Measurements from ENCODE around the gene HDAC8. TPM values are rescaled to one million over a fixed set of nuclear protein-coding genes. Genes with fewer than 3 reads are reported as not detected.

HDAC8 gene
- total RNA-seq, 4 donors from 2014 or later, result 13.8 to 19.3 (median 18.2) TPM

DNA sequence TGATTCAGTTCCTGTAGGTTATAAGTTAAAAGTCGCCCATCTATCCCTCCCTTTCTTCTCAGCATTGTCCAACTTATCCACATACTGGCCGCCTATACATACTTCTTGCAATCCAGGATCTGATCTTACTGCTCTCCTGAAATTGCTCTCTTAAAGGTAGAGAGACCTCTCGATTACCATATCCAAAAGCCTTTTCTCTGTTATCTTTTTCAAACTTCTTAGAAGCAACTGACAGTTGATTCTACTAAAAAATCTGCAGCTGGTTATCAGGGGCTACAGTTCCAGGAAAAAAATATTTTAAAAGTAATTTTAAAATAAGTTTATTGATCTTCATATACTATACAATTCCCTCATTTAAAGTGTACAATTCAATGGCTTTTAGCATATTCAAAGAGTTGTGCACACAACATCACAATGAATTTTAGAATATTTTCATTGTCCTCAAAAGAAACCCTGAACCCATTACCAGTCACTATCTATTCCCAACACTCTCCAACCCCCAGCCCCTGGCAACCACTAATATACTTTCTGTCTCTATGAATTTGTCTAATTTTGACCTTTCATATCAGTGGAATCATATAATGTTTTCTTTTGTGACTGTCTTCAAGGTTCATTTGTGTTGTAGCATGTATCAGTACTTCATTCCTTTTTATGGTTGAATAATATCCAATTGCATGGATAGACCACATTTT, 102.0 kb downstream of the HDAC8 start:
- intact Hi-C loops (cut with DNase I; ENCODE audit: low total_unique reads), result no loop called here
- H3K4me3 ChIP-seq (ENCODE audit: low read depth, poor library complexity, severe bottlenecking), result no peak overlapping the region
- no peak for TF ChIP-seq POLR2A (IDR thresholded peaks at IDR 0.05)
- TF ChIP-seq, protein P1, sequence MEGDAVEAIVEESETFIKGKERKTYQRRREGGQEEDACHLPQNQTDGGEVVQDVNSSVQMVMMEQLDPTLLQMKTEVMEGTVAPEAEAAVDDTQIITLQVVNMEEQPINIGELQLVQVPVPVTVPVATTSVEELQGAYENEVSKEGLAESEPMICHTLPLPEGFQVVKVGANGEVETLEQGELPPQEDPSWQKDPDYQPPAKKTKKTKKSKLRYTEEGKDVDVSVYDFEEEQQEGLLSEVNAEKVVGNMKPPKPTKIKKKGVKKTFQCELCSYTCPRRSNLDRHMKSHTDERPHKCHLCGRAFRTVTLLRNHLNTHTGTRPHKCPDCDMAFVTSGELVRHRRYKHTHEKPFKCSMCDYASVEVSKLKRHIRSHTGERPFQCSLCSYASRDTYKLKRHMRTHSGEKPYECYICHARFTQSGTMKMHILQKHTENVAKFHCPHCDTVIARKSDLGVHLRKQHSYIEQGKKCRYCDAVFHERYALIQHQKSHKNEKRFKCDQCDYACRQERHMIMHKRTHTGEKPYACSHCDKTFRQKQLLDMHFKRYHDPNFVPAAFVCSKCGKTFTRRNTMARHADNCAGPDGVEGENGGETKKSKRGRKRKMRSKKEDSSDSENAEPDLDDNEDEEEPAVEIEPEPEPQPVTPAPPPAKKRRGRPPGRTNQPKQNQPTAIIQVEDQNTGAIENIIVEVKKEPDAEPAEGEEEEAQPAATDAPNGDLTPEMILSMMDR (IDR thresholded peaks at IDR 0.05), result no peak
- DNase-seq (ENCODE audit: low spot score in 2 of 2), result no peak
- 67 to 94% methylated on average over 3 of the region's 3 CpGs for WGBS, 2 donors

GRCh38 chrX:72470117-72470516, 102.5 kb downstream of the HDAC8 start:
- no peak for DNase-seq (ENCODE audit: low spot score in 2 of 2)
- TF ChIP-seq, protein P1 (IDR thresholded peaks at IDR 0.05), result no peak
- no peak for TF ChIP-seq POLR2A (IDR thresholded peaks at IDR 0.05)
- WGBS, 2 donors, result 86 to 100% methylated on average over 1 of the region's 1 CpG
- no peak overlapping the region for H3K4me3 ChIP-seq (ENCODE audit: low read depth, poor library complexity, severe bottlenecking)
- intact Hi-C loops (cut with DNase I; ENCODE audit: low total_unique reads), result no loop called here

DNA sequence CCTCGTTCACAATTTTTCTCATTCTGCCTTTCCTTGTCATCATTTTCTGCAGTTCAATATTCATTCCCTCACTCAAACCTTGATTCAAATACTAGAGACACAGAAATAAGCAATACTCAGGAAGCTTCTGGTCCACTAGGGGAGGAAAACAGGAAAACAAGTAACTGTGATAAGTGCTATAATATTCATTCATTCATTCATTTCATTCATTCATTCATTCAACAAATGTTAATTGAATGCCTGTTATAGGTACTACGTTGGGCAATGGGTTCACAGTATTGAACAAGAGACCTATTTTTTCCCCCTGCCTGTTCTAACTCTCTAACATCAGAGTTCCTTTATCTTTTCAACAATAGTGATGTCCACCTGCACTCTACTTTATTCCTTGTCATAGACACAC, 104.0 kb downstream of the HDAC8 start:
- no peak overlapping the region for H3K4me3 ChIP-seq (ENCODE audit: low read depth, poor library complexity, severe bottlenecking)
- 56 to 91% methylated on average over 2 of the region's 2 CpGs for WGBS, 2 donors
- no peak for DNase-seq (ENCODE audit: low spot score in 2 of 2)
- intact Hi-C loops (cut with DNase I; ENCODE audit: low total_unique reads), result no loop called here
- no peak for TF ChIP-seq POLR2A (IDR thresholded peaks at IDR 0.05)
- TF ChIP-seq, protein P1 (IDR thresholded peaks at IDR 0.05), result no peak

- no peak for DNase-seq (ENCODE audit: low spot score in 2 of 2)
- H3K4me3 ChIP-seq (ENCODE audit: low read depth, poor library complexity, severe bottlenecking), result no peak overlapping the region
- TF ChIP-seq, protein P1 (IDR thresholded peaks at IDR 0.05), result no peak
- TF ChIP-seq POLR2A (IDR thresholded peaks at IDR 0.05), result no peak
- intact Hi-C loops (cut with DNase I; ENCODE audit: low total_unique reads), result no loop called here
- 84 to 91% methylated on average over 4 of the region's 4 CpGs for WGBS, 2 donors
These were observed 105.5 kb downstream of the HDAC8 start for GRCh38 chrX:72467135-72467534.

- intact Hi-C loops (cut with DNase I; ENCODE audit: low total_unique reads), result no loop called here
- TF ChIP-seq POLR2A (IDR thresholded peaks at IDR 0.05), result no peak
- TF ChIP-seq, protein P1 (IDR thresholded peaks at IDR 0.05), result no peak
- DNase-seq (ENCODE audit: low spot score in 2 of 2), result no peak
- 72 to 76% methylated on average over 3 of the region's 3 CpGs for WGBS, 2 donors
- no peak overlapping the region for H3K4me3 ChIP-seq (ENCODE audit: low read depth, poor library complexity, severe bottlenecking)
These were observed 106.2 kb downstream of the HDAC8 start for GRCh38 chrX:72466493-72466892.

GRCh38 chrX:72465889-72466288, 106.8 kb downstream of the HDAC8 start:
- H3K4me3 ChIP-seq (ENCODE audit: low read depth, poor library complexity, severe bottlenecking), result no peak overlapping the region
- DNase-seq (ENCODE audit: low spot score in 2 of 2), result no peak
- WGBS, 2 donors, result 67 to 98% methylated on average over 2 of the region's 2 CpGs
- TF ChIP-seq POLR2A (IDR thresholded peaks at IDR 0.05), result no peak
- TF ChIP-seq, protein P1 (IDR thresholded peaks at IDR 0.05), result no peak
- intact Hi-C loops (cut with DNase I; ENCODE audit: low total_unique reads), result no loop called here

All from lower leg skin (tissue), 4 donors.